ENCODE results near the gene TMEM131L. TPM values are rescaled to one million over a fixed set of nuclear protein-coding genes. Genes with fewer than 3 reads are reported as not detected.

The TMEM131L gene
- total and polyA plus RNA-seq, 12 donors, result 2.5 to 11.7 (median 4.8) TPM

GRCh38 chr4:153523164-153523796 is 57.1 kb downstream of the TMEM131L start:
- Histone ChIP-seq H3K9me3 (replicated peaks in 1 of 3) (no peaks in the 10 kb centered on the region), H3K36me3 (replicated peaks in 1 of 2) (no peaks in the 10 kb centered on the region), H3K27ac (no peak overlapping the region), H3K27me3 (no peaks in the 10 kb centered on the region), H3K4me1 (replicated peaks in 1 of 2) (peaks cover 0 to 3% of the 10 kb centered on the region in 2 donors), H3K4me3 (no peak overlapping the region)
- TF ChIP-seq CTCF (IDR thresholded peaks at IDR 0.05) (no peak), POLR2A (IDR thresholded peaks at IDR 0.05) (no peak)
- intact Hi-C loops (cut with DNase I), result no loop called here
- DNase-seq, result no peak
- 82 to 89% (median 85%) methylated on average over 5 of the region's 5 CpGs for WGBS, 4 donors

GRCh38 chr4:153523941-153524386 is 57.8 kb downstream of the TMEM131L start:
- DNase-seq, result no peak
- H3K9me3 ChIP-seq (replicated peaks in 1 of 3), result no peaks in the 10 kb centered on the region
- no peak overlapping the region for H3K4me3 ChIP-seq
- H3K27ac ChIP-seq, result no peak overlapping the region
- no peaks in the 10 kb centered on the region for H3K27me3 ChIP-seq
- peaks cover 0 to 7% of the 10 kb centered on the region in 2 donors for H3K4me1 ChIP-seq (replicated peaks in 1 of 2)
- no peaks in the 10 kb centered on the region for H3K36me3 ChIP-seq (replicated peaks in 1 of 2)
- WGBS, 4 donors, result 64 to 80% (median 73%) methylated on average over 4 of the region's 4 CpGs
- intact Hi-C loops (cut with DNase I), result no loop called here
- TF ChIP-seq CTCF (IDR thresholded peaks at IDR 0.05) (no peak), POLR2A (IDR thresholded peaks at IDR 0.05) (no peak)

- intact Hi-C loops (cut with DNase I), result no loop called here
- TF ChIP-seq POLR2A (IDR thresholded peaks at IDR 0.05) (no peak), CTCF (IDR thresholded peaks at IDR 0.05) (no peak)
- no peak for DNase-seq
- no peaks in the 10 kb centered on the region for H3K27me3 ChIP-seq
- no peak overlapping the region for H3K27ac ChIP-seq
- no peaks in the 10 kb centered on the region for H3K9me3 ChIP-seq (replicated peaks in 1 of 3)
- H3K4me3 ChIP-seq, result no peak overlapping the region
- WGBS, 4 donors, result 86 to 93% (median 92%) methylated on average over 4 of the region's 4 CpGs
- H3K36me3 ChIP-seq (replicated peaks in 1 of 2), result no peaks in the 10 kb centered on the region
- peaks cover 0 to 14% of the 10 kb centered on the region in 2 donors for H3K4me1 ChIP-seq (replicated peaks in 1 of 2)
These were observed 58.5 kb downstream of the TMEM131L start for GRCh38 chr4:153524682-153525081.

GRCh38 chr4:153527690-153528089 is 61.5 kb downstream of the TMEM131L start:
- peaks cover 0 to 33% of the 10 kb centered on the region in 2 donors for H3K4me1 ChIP-seq (replicated peaks in 1 of 2)
- H3K27ac ChIP-seq, result no peak overlapping the region
- 89 to 93% (median 92%) methylated on average over 11 of the region's 11 CpGs for WGBS, 4 donors
- H3K36me3 ChIP-seq (replicated peaks in 1 of 2), result no peaks in the 10 kb centered on the region
- intact Hi-C loops (cut with DNase I), result no loop called here
- DNase-seq, result no peak
- no peaks in the 10 kb centered on the region for H3K27me3 ChIP-seq
- no peak for TF ChIP-seq POLR2A (IDR thresholded peaks at IDR 0.05)
- TF ChIP-seq CTCF (IDR thresholded peaks at IDR 0.05), result no peak
- H3K4me3 ChIP-seq, result no peak overlapping the region
- no peaks in the 10 kb centered on the region for H3K9me3 ChIP-seq (replicated peaks in 1 of 3)

Measured in adrenal gland (tissue), 12 donors.